ENCODE data around the gene DOCK10.

- TF ChIP-seq CTCF (IDR thresholded peaks at IDR 0.05) (no peak), POLR2A (IDR thresholded peaks at IDR 0.05) (no peak)
Observed at GRCh38 chr2:225030203-225030602, 12.1 kb downstream of the DOCK10 start.
